K562 (cell line): Measurements from ENCODE around the gene IL10RB. TPM values are rescaled to one million over a fixed set of nuclear protein-coding genes. Genes with fewer than 3 reads are reported as not detected.

Source experiments
- AFF1 ChIP-seq, 2 experiments: fragments of 450-650 bp; IDR thresholded peaks; 2 replicates each; pipeline ENCODE4 v1.6.1; 2018; ENCODE audit warnings: mild to moderate bottlenecking in 2 of 2, low read depth in 1 of 2; ENCODE audit not compliant: partially characterized antibody in 2 of 2
- IRF9 ChIP-seq: fragments of 450-650 bp; IDR thresholded peaks from 2 replicates; pipeline ENCODE4 v1.6.1; 2016; ENCODE audit warnings: missing biosample characterization, missing genetic modification characterization
- KLF16 ChIP-seq: IDR thresholded peaks from 2 replicates; pipeline ENCODE4 v1.6.1; 2016; ENCODE audit warnings: antibody characterized with exemption
- L3MBTL2 ChIP-seq: fragments of 450-650 bp; IDR thresholded peaks from 2 replicates; pipeline ENCODE4 v1.6.1; 2016; ENCODE audit warnings: mild to moderate bottlenecking, moderate library complexity
- MBD1 ChIP-seq: fragments of 250-450 bp; sonication (Bioruptor Pico); IDR thresholded peaks from 2 replicates; pipeline ENCODE4 v1.8.0; 2022; ENCODE audit warnings: inconsistent platforms
- MCM7 ChIP-seq, 2 experiments: fragments of 450-650 bp; IDR thresholded peaks; 2 replicates each; pipeline ENCODE4 v1.6.1; 2016 to 2018
- OTX1 ChIP-seq: fragments of 450-650 bp; formaldehyde crosslinking; IDR thresholded peaks from 2 replicates; pipeline ENCODE4 v1.4.0; 2022; ENCODE audit warnings: mild to moderate bottlenecking
- PRDM10 ChIP-seq: fragments of 450-650 bp; IDR thresholded peaks from 2 replicates; pipeline ENCODE4 v1.6.1; 2018; ENCODE audit not compliant: partially characterized antibody
- RFX1 ChIP-seq: fragments of 450-650 bp; IDR thresholded peaks from 2 replicates; pipeline ENCODE4 v1.6.1; 2016; ENCODE audit warnings: mild to moderate bottlenecking, moderate library complexity
- XRCC3 ChIP-seq: fragments of 450-650 bp; IDR thresholded peaks from 2 replicates; pipeline ENCODE4 v1.6.1; 2017; ENCODE audit warnings: mild to moderate bottlenecking, moderate library complexity
- ZBTB2 ChIP-seq: fragments of 450-650 bp; IDR thresholded peaks from 2 replicates; pipeline ENCODE4 v1.6.1; 2016; ENCODE audit warnings: antibody characterized with exemption
- ZC3H4 ChIP-seq: sonication (generic); formaldehyde crosslinking; IDR thresholded peaks from 2 replicates; pipeline ENCODE4 v1.9.0; 2021; ENCODE audit warnings: missing genetic modification reagents, borderline replicate concordance
- ZNF408 ChIP-seq: fragments of 250-450 bp; sonication (Bioruptor Pico); IDR thresholded peaks from 2 replicates; pipeline ENCODE4 v1.4.0; 2020; ENCODE audit warnings: low read depth, mild to moderate bottlenecking, moderate library complexity
- ZNF695 ChIP-seq: fragments of 450-650 bp; formaldehyde crosslinking; IDR thresholded peaks from 2 replicates; pipeline ENCODE4 v1.4.0; 2020; ENCODE audit warnings: mild to moderate bottlenecking, moderate library complexity
- ZNF764 ChIP-seq: fragments of 250-450 bp; sonication (Bioruptor Pico); IDR thresholded peaks from 2 replicates; pipeline ENCODE4 v1.4.0; 2020; ENCODE audit warnings: low read depth, mild to moderate bottlenecking, moderate library complexity
- ZNF766 ChIP-seq: fragments of 200-800 bp; sonication (Bioruptor generic); conservative IDR thresholded peaks from 2 replicates; pipeline ENCODE4 v1.6.1; 2016; ENCODE audit warnings: missing genetic modification characterization, missing compliant biosample characterization
- polyA plus RNA-seq, 8 experiments: library from polyadenylated mRNA; depleted of rRNA in 4 of 8; stranded (reverse) in 5 of 8; unstranded in 3 of 8; fragments of >200 nt; fragmentation: Nextera tagmentation in 2 of 8; fragmentation: Illumina TruSeq in 1 of 8; extraction: Ambion mirVana in 2 of 8; extraction: Trizol in 1 of 8; gene quantifications; 2 replicates each; pipeline versions ENCODE4 v1.2.1 to v1.2.3, GENCODE V29; 2011 to 2014; ENCODE audit warnings: inconsistent platforms in 1 of 8, missing spikeins in 1 of 8
- total RNA-seq, 7 experiments: library from RNA; depleted of rRNA in 6 of 7; stranded (reverse); fragments of >200 nt in 6 of 7; fragmentation: Illumina TruSeq in 2 of 7; extraction: Trizol in 2 of 7; gene quantifications; 2 replicates each; pipeline versions ENCODE4 v1.2.1 to v1.2.3, GENCODE V29; 2011 to 2021; ENCODE audit warnings: low replicate concordance in 1 of 7

IL10RB gene
- total and polyA plus RNA-seq, 9 of the 15 experiments (the other 6 are each of a cell fraction or from before 2014, with no cell fraction given) = 10.9 to 33.8 (median 23.0) TPM

GRCh38 chr21:33308586-33309490, 42.7 kb downstream of the IL10RB start (continued):
- TF ChIP-seq ZNF408 (CRISPR knock-in tag) (no peak), MCM7 (IDR thresholded peaks at IDR 0.05) (no peak), PRDM10 (no peak), ZNF766 (CRISPR knock-in tag) (peak; percentile 75), L3MBTL2 (no peak), RFX1 (no peak), OTX1 (CRISPR knock-in tag) (no peak), ZNF764 (peak; percentile 91), MBD1 (CRISPR knock-in tag) (no peak), ZNF695 (CRISPR knock-in tag) (no peak), AFF1 (IDR thresholded peaks at IDR 0.05; ENCODE audit: low read depth in 1 of 2, partially characterized antibody in 2 of 2) (no peak), ZC3H4 (no peak), ZBTB2 (no peak), XRCC3 (no peak), IRF9 (tag) (no peak), KLF16 (no peak)
